ENCODE results near the gene PITPNC1.

Gene PITPNC1

GRCh38 chr17:67518876-67519275 is 141.8 kb downstream of the PITPNC1 start:
- no peak for TF ChIP-seq CTCF (IDR thresholded peaks at IDR 0.05)

GRCh38 chr17:67519801-67520251 is 142.7 kb downstream of the PITPNC1 start:
- no peak for TF ChIP-seq CTCF (IDR thresholded peaks at IDR 0.05)

- TF ChIP-seq CTCF (IDR thresholded peaks at IDR 0.05): no peak
Observed at GRCh38 chr17:67520252-67520906, 143.3 kb downstream of the PITPNC1 start.

- no peak for TF ChIP-seq CTCF (IDR thresholded peaks at IDR 0.05)
Observed at GRCh38 chr17:67520916-67521774, 144.1 kb downstream of the PITPNC1 start.

GRCh38 chr17:67521775-67522069 is 144.6 kb downstream of the PITPNC1 start:
- no peak for TF ChIP-seq CTCF (IDR thresholded peaks at IDR 0.05)

- no peak for TF ChIP-seq CTCF (IDR thresholded peaks at IDR 0.05)
Observed at GRCh38 chr17:67523101-67523500, 146.0 kb downstream of the PITPNC1 start.

GRCh38 chr17:67525239-67526135 is 148.4 kb downstream of the PITPNC1 start:
- TF ChIP-seq CTCF (IDR thresholded peaks at IDR 0.05): no peak
